Heart left ventricle (tissue), 16 donors: Measurements from ENCODE around the gene RAPGEF5. TPM values are rescaled to one million over a fixed set of nuclear protein-coding genes. Genes with fewer than 3 reads are reported as not detected.

Experiments used
- ATAC-seq, 4 donors: fragments of 200-7000 bp; cut with Tn5 transposase; one replicate each; pipeline ENCODE4 v1.9.1; 2020 to 2022; ENCODE audit warnings: moderate library complexity in 4 of 4, mild to moderate bottlenecking in 3 of 4, moderate number of reproducible peaks in 1 of 4
- DNase-seq, 5 donors: peaks; one replicate each; pipeline ENCODE4 v3.0.0-alpha.2; 2020
- H3K27ac ChIP-seq, 12 donors: fragments of 200-600 bp; sonication (generic) in 4 of 12; one replicate each; pipeline versions ENCODE4 v1.5.0 to v1.8.0; 2016 to 2022; ENCODE audit warnings: mild to moderate bottlenecking in 2 of 12
- H3K27me3 ChIP-seq, 9 donors: fragments of 200-600 bp; sonication (generic) in 2 of 9; one replicate each; pipeline versions ENCODE4 v1.5.1 to v1.8.0; 2016 to 2022; ENCODE audit warnings: mild to moderate bottlenecking in 3 of 9
- H3K36me3 ChIP-seq, 9 donors: fragments of 200-600 bp; sonication (generic) in 2 of 9; one replicate each; pipeline versions ENCODE4 v1.5.0 to v1.8.0; 2018 to 2022; ENCODE audit warnings: mild to moderate bottlenecking in 2 of 9
- H3K4me1 ChIP-seq, 12 donors: fragments of 200-600 bp; sonication (generic) in 4 of 12; one replicate each; pipeline versions ENCODE4 v1.5.0 to v1.8.0; 2016 to 2022; ENCODE audit warnings: mild to moderate bottlenecking in 3 of 12
- H3K4me3 ChIP-seq, 12 donors: fragments of 200-600 bp; sonication (generic) in 4 of 12; one replicate each; pipeline versions ENCODE4 v1.5.0 to v1.8.0; 2017 to 2022; ENCODE audit warnings: mild to moderate bottlenecking in 9 of 12, moderate library complexity in 4 of 12
- H3K9me3 ChIP-seq, 12 donors: fragments of 200-600 bp; sonication (generic) in 4 of 12; one replicate each; pipeline versions ENCODE4 v1.5.0 to v1.8.0; 2016 to 2022; ENCODE audit warnings: mild to moderate bottlenecking in 1 of 12
- CTCF ChIP-seq, 12 donors: fragments of 200-600 bp; sonication (generic) in 4 of 12; IDR thresholded peaks; one replicate each; pipeline versions ENCODE4 v1.5.0 to v1.8.0; 2018 to 2022; ENCODE audit warnings: antibody characterized with exemption in 12 of 12, mild to moderate bottlenecking in 5 of 12
- POLR2A ChIP-seq, 2 donors: fragments of 450-650 bp; IDR thresholded peaks; one replicate each; pipeline ENCODE4 v1.6.1; 2017; ENCODE audit warnings: antibody characterized with exemption in 2 of 2, mild to moderate bottlenecking in 2 of 2, moderate library complexity in 2 of 2
- WGBS, 4 donors: extraction: QIAGEN DNeasy Blood & Tissue Kit in 2 of 4; methylation state at CpG; one replicate each; pipeline versions ENCODE4 v1.1.5 to v1.1.7; 2013 to 2018; 5-methylcytosine and 5-hydroxymethylcytosine counted together
- intact Hi-C, 10 donors: fragments of 100-400 bp; cut with DNase I; formaldehyde crosslinking; loops; one replicate each; pipeline versions ENCODE4 v1.11.1 to v1.14.2; 2022
- polyA plus RNA-seq, 2 donors: library from polyadenylated mRNA; stranded (reverse); fragments of 200-250 nt; gene quantifications; one replicate each; pipeline ENCODE4 v1.2.3, GENCODE V29; 2013
- total RNA-seq, 9 donors: library from RNA; depleted of rRNA in 2 of 9; stranded (reverse); fragments of >200 nt in 2 of 9; fragmentation: NEBNext Ultra II Directional in 3 of 9; extraction: Animal tissue kit (Norgen Biotek cat#: 25700) in 3 of 9; gene quantifications; one replicate each; pipeline versions ENCODE4 v1.1.0 to v1.2.4, GENCODE V29; 2016 to 2023
- donor health status: ischemic (EF 13 %, LVEDD 7.1; RV severe dilation, severe dysfunction).
- donor health status: healthy with polysubstance abuse.
- donor health status: DM: no; HTN: yes; CAD: no.
- donor health status: DM: no; HTN: no; CAD: no.
- donor health status: ischemic (EF 25% LVEDD 6.9; RV normal size, moderate dysfunction).
- donor health status: ischemic (EF 25% LVEDD 5.7; RV mildly dilated, moderate dysfunction).
- donor health status: healthy.
- donor health status: DM: yes; HTN: yes; CAD: no.
- donor health status: ischemic (EF 35%, LVEDD 5.7; RV mildly dilated, moderate dysfunction).
- donor health status: nonischemic (EF 11% LVEDD 7.7; RV severe dilation, severe dysfunction).
- donor health status: DM: yes; HTN: yes; CAD: no.
- donor health status: PGD.
- donor health status: ischemic (EF 29% LVEDD 5.4; RV normal size, mild dysfunction).
- donor health status: nonischemic (EF 23%, LVEDD 6.1; RV moderate dilation, normal function).

Gene RAPGEF5
- total and polyA plus RNA-seq, 11 donors = 3.9 to 37.9 (median 15.3) TPM

DNA sequence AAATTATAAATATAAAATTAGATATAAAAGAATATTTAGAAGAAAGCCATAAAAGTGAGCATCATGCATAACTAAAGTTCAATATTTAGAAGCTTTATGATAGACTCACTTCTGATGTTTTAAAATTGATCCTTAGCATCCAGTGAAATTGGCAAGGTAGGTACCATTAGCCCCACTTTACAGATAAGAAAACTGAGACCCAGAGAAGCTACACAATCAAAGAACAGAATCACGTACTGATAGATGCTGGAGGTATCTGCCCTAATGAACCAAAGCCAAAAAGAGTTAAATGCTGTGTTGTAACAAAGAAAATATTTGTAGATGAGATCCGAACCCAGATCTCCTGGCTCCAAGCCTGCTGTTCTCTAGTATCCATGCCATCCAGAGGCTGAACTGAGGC, 42.6 kb upstream of the RAPGEF5 start:
- WGBS, 4 donors = 79 to 90% (median 87%) methylated on average over 2 of the region's 2 CpGs
- TF ChIP-seq POLR2A (IDR thresholded peaks at IDR 0.05) (no peak), CTCF (IDR thresholded peaks at IDR 0.05) (no peak)
- Histone ChIP-seq H3K4me1 (peaks cover 0 to 4% (median 0%) of the 10 kb centered on the region in 12 donors), H3K9me3 (no peaks in the 10 kb centered on the region), H3K4me3 (no peak overlapping the region), H3K36me3 (no peaks in the 10 kb centered on the region), H3K27ac (no peak overlapping the region), H3K27me3 (no peaks in the 10 kb centered on the region)
- ATAC-seq (no peak), DNase-seq (no peak)
- intact Hi-C loops = no loop called here

DNA sequence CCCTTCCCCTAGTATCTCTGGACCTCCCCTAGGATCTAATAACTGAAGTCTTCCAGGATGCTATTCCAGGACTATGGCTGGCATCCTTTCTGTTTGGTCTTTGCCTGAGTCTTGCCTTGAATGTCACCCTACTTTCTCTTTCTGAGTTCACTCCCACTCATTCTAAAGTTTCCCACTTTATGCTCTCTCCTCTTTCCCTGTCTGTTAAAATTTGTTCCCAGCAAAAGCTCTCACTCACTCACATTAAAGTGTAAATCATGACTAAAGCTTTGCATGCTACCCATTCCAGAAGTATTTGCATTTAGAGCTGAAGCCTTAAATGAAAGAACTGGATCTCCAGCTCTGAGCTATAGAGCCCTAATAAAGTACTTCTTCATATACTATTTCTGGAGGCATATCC, 42.1 kb upstream of the RAPGEF5 start:
- intact Hi-C loops = no loop called here

GRCh38 chr7:22397981-22398380, 41.0 kb upstream of the RAPGEF5 start:
- Histone ChIP-seq H3K4me1 (peaks cover 0 to 4% (median 0%) of the 10 kb centered on the region in 12 donors), H3K4me3 (no peak overlapping the region), H3K36me3 (no peaks in the 10 kb centered on the region), H3K27ac (no peak overlapping the region), H3K9me3 (no peaks in the 10 kb centered on the region), H3K27me3 (no peaks in the 10 kb centered on the region)
- no peak for DNase-seq
- TF ChIP-seq POLR2A (IDR thresholded peaks at IDR 0.05) = no peak
- no peak for ATAC-seq
- WGBS, 4 donors = 62 to 72% (median 68%) methylated on average over 5 of the region's 5 CpGs
- intact Hi-C loops = no loop called here

More for the DNA sequence above, 42.1 kb upstream of the RAPGEF5 start:
- no peaks in the 10 kb centered on the region for H3K36me3 ChIP-seq
- H3K27me3 ChIP-seq = no peaks in the 10 kb centered on the region
- H3K27ac ChIP-seq = no peak overlapping the region
- ATAC-seq (no peak), DNase-seq (no peak)
- no peaks in the 10 kb centered on the region for H3K9me3 ChIP-seq
- no peak overlapping the region for H3K4me3 ChIP-seq
- no peak for TF ChIP-seq POLR2A (IDR thresholded peaks at IDR 0.05)
- no peak for TF ChIP-seq CTCF (IDR thresholded peaks at IDR 0.05)
- peaks cover 0 to 4% (median 0%) of the 10 kb centered on the region in 12 donors for H3K4me1 ChIP-seq

DNA sequence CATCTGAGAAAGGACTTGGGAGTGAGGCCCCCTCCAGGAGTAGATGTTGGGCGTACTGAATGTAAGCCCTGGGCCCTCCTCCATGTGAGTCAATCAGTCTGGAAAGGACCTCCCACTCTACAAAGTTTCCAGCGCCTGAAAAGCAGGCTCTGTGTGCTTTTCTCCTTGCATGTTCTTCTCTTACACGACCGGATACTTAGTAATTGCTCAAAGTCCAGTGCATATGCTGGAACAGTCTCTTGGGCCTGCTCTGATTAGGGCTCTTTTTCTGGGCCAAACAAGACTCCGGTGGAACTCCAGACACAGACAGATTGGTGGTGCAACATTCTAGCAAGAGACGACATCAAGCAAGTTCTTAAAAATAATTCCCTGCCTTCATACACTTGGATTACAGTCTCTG, 38.3 kb upstream of the RAPGEF5 start:
- no peak for TF ChIP-seq POLR2A (IDR thresholded peaks at IDR 0.05)
- TF ChIP-seq CTCF (IDR thresholded peaks at IDR 0.05) = no peak
- no peak for DNase-seq
- Histone ChIP-seq H3K4me3 (no peak overlapping the region), H3K36me3 (no peaks in the 10 kb centered on the region), H3K9me3 (no peaks in the 10 kb centered on the region), H3K27ac (no peak overlapping the region), H3K27me3 (no peaks in the 10 kb centered on the region), H3K4me1 (no peaks in the 10 kb centered on the region)
- ATAC-seq = no peak
- intact Hi-C loops = no loop called here
- WGBS, 4 donors = 71 to 97% (median 71%) methylated on average over 5 to 6 of the region's 6 CpGs; no CpG with 5 or more reads in 1 of the 4 donors

DNA sequence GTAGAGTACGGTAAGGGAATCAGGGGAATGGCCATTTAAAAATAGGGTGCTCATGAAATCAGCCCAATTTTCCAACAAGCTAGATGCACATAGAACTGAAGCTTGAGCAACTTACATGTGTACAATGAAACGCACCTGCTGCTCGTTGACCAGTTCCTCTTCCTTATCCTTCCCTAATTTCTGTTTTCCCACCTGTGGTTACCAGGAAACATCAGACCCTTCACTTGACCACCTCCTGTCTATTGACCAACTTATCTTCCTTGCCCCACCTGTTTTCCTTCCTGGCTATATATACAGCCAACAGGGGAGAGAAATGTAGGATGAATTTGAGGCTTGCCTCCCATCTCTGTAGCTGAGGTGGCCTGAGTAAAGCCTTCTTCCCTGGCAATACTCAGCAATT, 37.8 kb upstream of the RAPGEF5 start:
- no peak overlapping the region for H3K4me3 ChIP-seq
- intact Hi-C loops = no loop called here
- H3K27me3 ChIP-seq = no peaks in the 10 kb centered on the region
- TF ChIP-seq POLR2A (IDR thresholded peaks at IDR 0.05) = no peak
- TF ChIP-seq CTCF (IDR thresholded peaks at IDR 0.05) = no peak
- DNase-seq (no peak), ATAC-seq (no peak)
- H3K27ac ChIP-seq = no peak overlapping the region
- H3K36me3 ChIP-seq = no peaks in the 10 kb centered on the region
- H3K4me1 ChIP-seq = no peaks in the 10 kb centered on the region
- 85 to 93% (median 87%) methylated on average over 3 of the region's 3 CpGs for WGBS, 4 donors
- H3K9me3 ChIP-seq = no peaks in the 10 kb centered on the region
